H9 (cell line): ENCODE measurements around the gene UGT1A3. TPM values are rescaled to one million over a fixed set of nuclear protein-coding genes. Genes with fewer than 3 reads are reported as not detected.

Experiments used
- DNase-seq: peaks from one replicate; pipeline ENCODE4 v3.0.0-alpha.2; 2017
- H2AFZ ChIP-seq: one replicate; pipeline ENCODE4 v1.6.1; 2013; ENCODE audit warnings: mild to moderate bottlenecking, low read length, control low read depth, moderate library complexity
- H2AK5ac ChIP-seq: 2 replicates; pipeline ENCODE4 v1.6.1; 2013; ENCODE audit warnings: low read length, control low read depth, mixed read lengths; ENCODE audit not compliant: insufficient read length
- H2BK120ac ChIP-seq: one replicate; pipeline ENCODE4 v1.6.1; 2013; ENCODE audit warnings: low read depth, mild to moderate bottlenecking, low read length, control low read depth, inconsistent platforms; ENCODE audit not compliant: poor library complexity, severe bottlenecking
- H2BK12ac ChIP-seq: 2 replicates; pipeline ENCODE4 v1.6.1; 2013; ENCODE audit warnings: low read length, control low read depth, mixed read lengths, low read depth; ENCODE audit not compliant: insufficient read length
- H2BK15ac ChIP-seq: 2 replicates; pipeline ENCODE4 v1.6.1; 2013; ENCODE audit warnings: low read depth, low read length, control low read depth
- H2BK20ac ChIP-seq: one replicate; pipeline ENCODE4 v1.6.1; 2013; ENCODE audit warnings: low read depth, mild to moderate bottlenecking, low read length, control low read depth, inconsistent platforms; ENCODE audit not compliant: poor library complexity, severe bottlenecking
- H2BK5ac ChIP-seq: 2 replicates; pipeline ENCODE4 v1.6.1; 2013; ENCODE audit warnings: low read length, control low read depth, mixed read lengths; ENCODE audit not compliant: insufficient read length
- H3K14ac ChIP-seq: 2 replicates; pipeline ENCODE4 v1.6.1; 2013; ENCODE audit warnings: low read length, control low read depth; ENCODE audit not compliant: insufficient read depth
- H3K18ac ChIP-seq: 2 replicates; pipeline ENCODE4 v1.6.1; 2013; ENCODE audit warnings: low read depth, mild to moderate bottlenecking, mixed read lengths, low read length, control low read depth; ENCODE audit not compliant: insufficient read length
- H3K23ac ChIP-seq: 2 replicates; pipeline ENCODE4 v1.6.1; 2013; ENCODE audit warnings: low read length, control low read depth, mixed read lengths, low read depth; ENCODE audit not compliant: insufficient read length
- H3K23me2 ChIP-seq: 2 replicates; pipeline ENCODE4 v1.6.1; 2013; ENCODE audit warnings: low read depth, mild to moderate bottlenecking, mixed read lengths, low read length, control low read depth; ENCODE audit not compliant: insufficient read length, poor library complexity, severe bottlenecking
- H3K27ac ChIP-seq: 2 replicates; pipeline ENCODE4 v1.5.1; 2013; ENCODE audit warnings: low read length, control low read depth, mixed read lengths, low read depth; ENCODE audit not compliant: insufficient read length
- H3K27me3 ChIP-seq: 2 replicates; pipeline ENCODE4 v1.6.1; 2013; ENCODE audit warnings: low read length, control low read depth, inconsistent platforms; ENCODE audit not compliant: insufficient read depth
- H3K4ac ChIP-seq: 2 replicates; pipeline ENCODE4 v1.6.1; 2013; ENCODE audit warnings: low read depth, mild to moderate bottlenecking, control low read depth, inconsistent platforms, low read length, moderate library complexity
- H3K4me1 ChIP-seq: 2 replicates; pipeline ENCODE4 v1.6.1; 2013; ENCODE audit warnings: low read length, control low read depth, inconsistent platforms; ENCODE audit not compliant: insufficient read depth
- H3K4me2 ChIP-seq: 2 replicates; pipeline ENCODE4 v1.6.1; 2013; ENCODE audit warnings: low read length, control low read depth, mixed read lengths; ENCODE audit not compliant: insufficient read length, insufficient read depth
- H3K56ac ChIP-seq: 2 replicates; pipeline ENCODE4 v1.6.1; 2013; ENCODE audit warnings: low read depth, mild to moderate bottlenecking, mixed read lengths, low read length, control low read depth; ENCODE audit not compliant: insufficient read length
- H3K79me1 ChIP-seq: 2 replicates; pipeline ENCODE4 v1.6.1; 2013; ENCODE audit warnings: low read depth, mild to moderate bottlenecking, moderate library complexity, low read length, control low read depth, inconsistent platforms; ENCODE audit not compliant: insufficient read depth, poor library complexity, severe bottlenecking
- H3K79me2 ChIP-seq: 2 replicates; pipeline ENCODE4 v1.6.1; 2013; ENCODE audit warnings: low read length, control low read depth, inconsistent platforms; ENCODE audit not compliant: insufficient read depth
- H3K9ac ChIP-seq: 2 replicates; pipeline ENCODE4 v1.6.1; 2013; ENCODE audit warnings: low read length, control low read depth, mixed read lengths; ENCODE audit not compliant: insufficient read length; ENCODE audit errors: extremely low read depth
- H3K9me3 ChIP-seq: one replicate; pipeline ENCODE4 v1.6.1; 2013; ENCODE audit warnings: low read depth, low read length, inconsistent platforms; ENCODE audit not compliant: control insufficient read depth
- H3T11ph ChIP-seq: one replicate; pipeline ENCODE4 v1.6.1; 2013; ENCODE audit warnings: mild to moderate bottlenecking, low read length, control low read depth, inconsistent platforms
- H4K20me1 ChIP-seq: one replicate; pipeline ENCODE4 v1.6.1; 2013; ENCODE audit not compliant: control insufficient read depth, insufficient read length, insufficient read depth
- H4K5ac ChIP-seq: 2 replicates; pipeline ENCODE4 v1.6.1; 2013; ENCODE audit warnings: low read depth, mild to moderate bottlenecking, mixed read lengths, low read length, control low read depth; ENCODE audit not compliant: insufficient read length
- H4K8ac ChIP-seq: replicated peaks from 2 replicates; pipeline ENCODE4 v1.6.1; 2013; ENCODE audit warnings: low read length, control low read depth, mixed read lengths, low read depth; ENCODE audit not compliant: insufficient read length
- H4K91ac ChIP-seq: 2 replicates; pipeline ENCODE4 v1.6.1; 2013; ENCODE audit warnings: low read depth, mild to moderate bottlenecking, moderate library complexity, mixed read lengths, low read length, control low read depth; ENCODE audit not compliant: insufficient read length
- H3K27ac Mint-ChIP-seq, 3 experiments: 2 replicates in 2 of 3; 3 replicates in 1 of 3; pipeline ENCODE4 v1.8.0; 2020 to 2021; ENCODE audit warnings: mixed read lengths in 3 of 3, mild to moderate bottlenecking in 1 of 3, moderate library complexity in 1 of 3
- H3K27me3 Mint-ChIP-seq: 2 replicates; pipeline ENCODE4 v1.8.0; 2021; ENCODE audit warnings: low read depth, mild to moderate bottlenecking, moderate library complexity, mixed read lengths
- H3K36me3 Mint-ChIP-seq, 3 experiments: 2 replicates in 2 of 3; 3 replicates in 1 of 3; pipeline ENCODE4 v1.8.0; 2020 to 2021; ENCODE audit warnings: low read depth in 3 of 3, mixed read lengths in 3 of 3; ENCODE audit not compliant: insufficient read depth in 1 of 3
- H3K4me1 Mint-ChIP-seq, 2 experiments: 2 replicates each; pipeline ENCODE4 v1.8.0; 2020; ENCODE audit warnings: mixed read lengths in 2 of 2
- H3K4me3 Mint-ChIP-seq, 2 experiments: 2 replicates in 1 of 2; 3 replicates in 1 of 2; pipeline ENCODE4 v1.8.0; 2020 to 2021; ENCODE audit warnings: mild to moderate bottlenecking in 2 of 2, mixed read lengths in 2 of 2, moderate library complexity in 1 of 2
- H3K9me3 Mint-ChIP-seq, 2 experiments: 2 replicates in 1 of 2; 3 replicates in 1 of 2; pipeline ENCODE4 v1.8.0; 2020; ENCODE audit warnings: mild to moderate bottlenecking in 2 of 2, mixed read lengths in 2 of 2, moderate library complexity in 1 of 2
- WGBS: extraction: QIAGEN DNeasy Blood & Tissue Kit; methylation state at CpG from one replicate; pipeline ENCODE4 v1.1.7; 2013; ENCODE audit warnings: missing lambda C conversion rate, low lambda C conversion rate, mixed read lengths; ENCODE audit not compliant: insufficient read length; ENCODE audit errors: extremely low coverage; 5-methylcytosine and 5-hydroxymethylcytosine counted together
- total RNA-seq: library from RNA; stranded (reverse); gene quantifications from 2 replicates; pipeline ENCODE4 v1.2.1, GENCODE V29; 2021
- TF ChIP-seq, protein P1 (sequence below): fragments of 200-600 bp; sonication (generic); conservative IDR thresholded peaks from 3 replicates; pipeline ENCODE4 v1.8.0; 2021; ENCODE audit warnings: antibody characterized with exemption, mild to moderate bottlenecking

The UGT1A3 gene
- total RNA-seq, 1 experiment from 2014 or later, result not detected

DNA sequence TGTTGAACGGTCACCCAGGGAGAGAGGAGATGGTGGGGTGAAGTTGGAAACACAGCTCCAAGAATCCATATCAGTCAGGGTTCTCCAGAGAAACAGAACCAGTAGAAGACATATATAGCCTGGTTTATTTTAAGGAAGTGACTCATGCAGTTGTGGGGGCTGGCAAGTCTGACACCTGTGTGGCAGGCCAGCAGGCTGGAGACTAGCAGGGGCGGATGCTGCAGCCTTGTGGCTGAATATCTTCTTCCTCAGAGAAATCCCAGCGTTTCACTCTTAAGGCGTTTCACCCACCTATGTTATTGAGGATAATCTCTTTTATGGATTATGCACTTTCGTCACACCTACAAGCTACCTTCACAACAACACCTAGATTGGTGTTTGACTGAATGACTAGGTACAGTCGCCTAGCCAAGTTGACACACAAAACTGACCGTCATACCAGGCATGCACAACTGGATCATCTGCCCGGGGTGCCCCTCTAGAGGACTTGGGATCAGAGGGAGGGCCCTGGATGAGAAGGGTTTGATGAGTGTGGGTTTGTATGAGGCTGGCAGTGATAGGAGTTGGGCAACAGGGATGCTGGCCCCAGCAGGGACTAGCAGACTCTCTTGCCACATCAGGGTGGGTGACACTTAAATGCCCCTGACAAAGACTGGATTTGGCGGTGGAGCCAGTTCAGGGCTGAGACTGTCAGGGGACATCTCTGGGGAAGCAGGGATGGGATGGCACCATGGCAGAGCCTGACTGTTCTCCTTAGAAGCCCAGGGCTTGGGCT, 72.7 kb downstream of the UGT1A3 start:
- Mint-ChIP-seq H3K36me3 (peaks cover 0 to 5% (median 4%) of the 10 kb centered on the region in 3 experiments; a peak in 2 of 7 replicates), H3K4me1 (peaks cover 2 to 4% of the 10 kb centered on the region in 2 experiments; a peak in 3 of 4 replicates), H3K4me3 (no peak overlapping the region), H3K9me3 (peaks cover 14 to 21% of the 10 kb centered on the region in 2 experiments), H3K27me3 (peaks cover 18% of the 10 kb centered on the region), H3K27ac (no peak overlapping the region)
- no peak overlapping the region for H2AFZ ChIP-seq
- H2AK5ac ChIP-seq, result no peak overlapping the region
- H4K5ac ChIP-seq, result no peak overlapping the region
- H3K27ac ChIP-seq, result no peak overlapping the region
- H3K4ac ChIP-seq, result no peak overlapping the region
- H3K18ac ChIP-seq, result no peak overlapping the region
- H3K4me2 ChIP-seq, result no peak overlapping the region
- no CpG with 5 or more reads among the region's 9 CpGs for WGBS
- DNase-seq, result no peak
- no peak overlapping the region for H2BK120ac ChIP-seq
- TF ChIP-seq, protein P1, sequence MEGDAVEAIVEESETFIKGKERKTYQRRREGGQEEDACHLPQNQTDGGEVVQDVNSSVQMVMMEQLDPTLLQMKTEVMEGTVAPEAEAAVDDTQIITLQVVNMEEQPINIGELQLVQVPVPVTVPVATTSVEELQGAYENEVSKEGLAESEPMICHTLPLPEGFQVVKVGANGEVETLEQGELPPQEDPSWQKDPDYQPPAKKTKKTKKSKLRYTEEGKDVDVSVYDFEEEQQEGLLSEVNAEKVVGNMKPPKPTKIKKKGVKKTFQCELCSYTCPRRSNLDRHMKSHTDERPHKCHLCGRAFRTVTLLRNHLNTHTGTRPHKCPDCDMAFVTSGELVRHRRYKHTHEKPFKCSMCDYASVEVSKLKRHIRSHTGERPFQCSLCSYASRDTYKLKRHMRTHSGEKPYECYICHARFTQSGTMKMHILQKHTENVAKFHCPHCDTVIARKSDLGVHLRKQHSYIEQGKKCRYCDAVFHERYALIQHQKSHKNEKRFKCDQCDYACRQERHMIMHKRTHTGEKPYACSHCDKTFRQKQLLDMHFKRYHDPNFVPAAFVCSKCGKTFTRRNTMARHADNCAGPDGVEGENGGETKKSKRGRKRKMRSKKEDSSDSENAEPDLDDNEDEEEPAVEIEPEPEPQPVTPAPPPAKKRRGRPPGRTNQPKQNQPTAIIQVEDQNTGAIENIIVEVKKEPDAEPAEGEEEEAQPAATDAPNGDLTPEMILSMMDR, result no peak
- H2BK12ac ChIP-seq, result no peak overlapping the region
- H3K27me3 ChIP-seq, result no peaks in the 10 kb centered on the region
- H3K79me1 ChIP-seq, result no peaks in the 10 kb centered on the region
- no peaks in the 10 kb centered on the region for H3K4me1 ChIP-seq
- H3K9me3 ChIP-seq, result no peaks in the 10 kb centered on the region
- no peaks in the 10 kb centered on the region for H4K20me1 ChIP-seq
- no peaks in the 10 kb centered on the region for H3K23me2 ChIP-seq
- no peak overlapping the region for H3K9ac ChIP-seq
- H3T11ph ChIP-seq, result no peak overlapping the region
- H4K91ac ChIP-seq, result no peak overlapping the region
- no peak overlapping the region for H3K56ac ChIP-seq
- no peak overlapping the region for H2BK20ac ChIP-seq
- no peak overlapping the region; the same call in 1 of the 2 replicates for H3K14ac ChIP-seq
- H2BK15ac ChIP-seq, result no peak overlapping the region
- H2BK5ac ChIP-seq, result no peak overlapping the region
- no peak overlapping the region for H3K23ac ChIP-seq
- no peaks in the 10 kb centered on the region for H3K79me2 ChIP-seq
- no peak overlapping the region for H4K8ac ChIP-seq
